OCI-LY7 (cell line): ENCODE results near the gene RBBP6. TPM values are rescaled to one million over a fixed set of nuclear protein-coding genes. Genes with fewer than 3 reads are reported as not detected.

Source experiments
- BruUV-seq: library from RNA; stranded (reverse); fragments of 400-500 nt; replicated peaks from 2 replicates; lab custom pipeline; 2021; lab: Mats Ljungman, UMichigan
- CTCF ChIA-PET: fragments of 300-600 bp; sonication (Branson Sonifier 250); formaldehyde crosslinking; loops from one replicate; lab custom pipeline; 2022; ENCODE audit warnings: antibody characterized with exemption; ENCODE audit not compliant: unreplicated experiment; lab: Charles Lee
- POLR2A ChIA-PET: fragments of 300-600 bp; sonication (Branson Sonifier 250); formaldehyde crosslinking; loops from one replicate; lab custom pipeline; 2022; ENCODE audit warnings: antibody characterized with exemption; lab: Charles Lee
- DNase-seq: peaks from one replicate; pipeline ENCODE4 v3.0.0-alpha.2; 2015; ENCODE audit warnings: low spot score
- H2AFZ ChIP-seq: fragments of 200-600 bp; sonication (generic), shearing (Covaris generic); 2 replicates; pipeline ENCODE4 v1.6.1; 2014; ENCODE audit warnings: mild to moderate bottlenecking, antibody characterized with exemption, low read length, moderate library complexity
- H3K27ac ChIP-seq: fragments of 200-600 bp; sonication (generic); 2 replicates; pipeline ENCODE4 v1.5.1; 2014; ENCODE audit warnings: mixed run types, low read depth, mild to moderate bottlenecking, moderate library complexity, low read length, inconsistent platforms; ENCODE audit not compliant: poor library complexity, severe bottlenecking
- H3K36me3 ChIP-seq: fragments of 200-600 bp; sonication (generic); 2 replicates; pipeline ENCODE4 v1.6.1; 2014; ENCODE audit warnings: mild to moderate bottlenecking, antibody characterized with exemption, low read length, moderate library complexity, mixed read lengths; ENCODE audit not compliant: insufficient read depth
- H3K4me1 ChIP-seq: fragments of 200-600 bp; sonication (generic); 2 replicates; pipeline ENCODE4 v1.5.1; 2014; ENCODE audit warnings: mild to moderate bottlenecking, low read length; ENCODE audit not compliant: insufficient read depth, poor library complexity, severe bottlenecking
- H3K4me2 ChIP-seq: fragments of 200-600 bp; sonication (generic); 2 replicates; pipeline ENCODE4 v1.6.1; 2014; ENCODE audit warnings: mild to moderate bottlenecking, low read length
- H3K4me3 ChIP-seq: fragments of 200-600 bp; sonication (generic); 2 replicates; pipeline ENCODE4 v1.5.1; 2014; ENCODE audit warnings: mild to moderate bottlenecking, low read depth, low read length; ENCODE audit not compliant: poor library complexity, severe bottlenecking
- H3K79me2 ChIP-seq: fragments of 200-600 bp; sonication (generic); 2 replicates; pipeline ENCODE4 v1.6.1; 2016; ENCODE audit warnings: low read depth, mild to moderate bottlenecking, low read length, moderate library complexity, mixed read lengths; ENCODE audit not compliant: insufficient read depth
- H3K9me2 ChIP-seq: fragments of 200-600 bp; sonication (generic); 2 replicates; pipeline ENCODE4 v1.6.1; 2016; ENCODE audit warnings: mild to moderate bottlenecking, low read length, mixed read lengths; ENCODE audit not compliant: insufficient read depth
- H3K9me3 ChIP-seq: fragments of 200-600 bp; sonication (generic); 2 replicates; pipeline ENCODE4 v1.6.1; 2014; ENCODE audit warnings: mild to moderate bottlenecking, mixed run types, low read length, mixed read lengths
- H4K20me1 ChIP-seq: fragments of 200-600 bp; sonication (generic); 2 replicates; pipeline ENCODE4 v1.6.1; 2014; ENCODE audit warnings: mild to moderate bottlenecking, antibody characterized with exemption, low read length, moderate library complexity, mixed read lengths; ENCODE audit not compliant: insufficient read depth
- EZH2phosphoT487 ChIP-seq: fragments of 200-600 bp; sonication (generic); IDR thresholded peaks from 2 replicates; pipeline ENCODE4 v1.6.1; 2018; ENCODE audit warnings: low read depth, borderline replicate concordance, mild to moderate bottlenecking, mixed run types, antibody characterized with exemption, low read length, moderate library complexity, mixed read lengths
- intact Hi-C: fragments of 100-400 bp; cut with micrococcal nuclease; formaldehyde crosslinking; loops from one replicate; pipeline ENCODE4 v1.10.0; 2022; ENCODE audit not compliant: unreplicated experiment
- total RNA-seq, 2 experiments: library from RNA; depleted of rRNA in 1 of 2; stranded (reverse); fragments of >200 nt in 1 of 2; shearing (Covaris generic) in 1 of 2; gene quantifications; 2 replicates each; pipeline ENCODE4 v1.2.3, GENCODE V29; 2014 to 2022
- TF ChIP-seq, protein P1 (sequence below): fragments of 200-600 bp; sonication (generic); conservative IDR thresholded peaks from 2 replicates; pipeline ENCODE4 v1.5.1; 2014; ENCODE audit warnings: mild to moderate bottlenecking, antibody characterized with exemption, low read length, moderate library complexity, mixed read lengths

The RBBP6 gene
- total RNA-seq, 2 experiments from 2014 or later = 41.2 to 83.0 TPM

DNA sequence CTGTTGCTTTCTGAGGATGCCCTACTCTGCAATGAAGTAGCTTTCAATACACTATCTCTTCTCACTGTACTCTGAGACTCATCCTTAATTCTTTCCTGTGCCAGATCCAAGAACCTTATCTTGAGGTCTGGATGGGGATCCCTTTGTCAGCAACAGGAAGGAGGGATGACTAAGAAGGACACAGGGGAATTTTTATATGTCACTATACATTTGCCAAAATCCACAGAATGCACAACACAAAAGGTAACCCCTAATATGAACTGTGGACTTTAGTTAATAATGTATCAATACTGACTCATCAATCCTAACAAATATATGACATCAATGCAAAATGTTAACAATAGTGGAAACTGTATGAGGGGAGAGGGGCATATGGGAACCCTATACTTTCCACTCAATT is 4.7 kb upstream of the RBBP6 start:
- no peak overlapping the region for H3K4me3 ChIP-seq
- no peak overlapping the region for H2AFZ ChIP-seq
- intact Hi-C loops = no loop called here
- CTCF ChIA-PET = no interaction called here
- no peak for DNase-seq
- H4K20me1 ChIP-seq = no peaks in the 10 kb centered on the region
- peaks cover under 1% of the 10 kb centered on the region; the same call in 1 of the 2 replicates for H3K79me2 ChIP-seq
- no peaks in the 10 kb centered on the region for H3K9me3 ChIP-seq
- BruUV-seq = no TSS peak
- no peak overlapping the region for H3K4me2 ChIP-seq
- H3K4me1 ChIP-seq = peaks cover 20% of the 10 kb centered on the region
- H3K36me3 ChIP-seq = no peaks in the 10 kb centered on the region
- POLR2A ChIA-PET = no interaction called here
- H3K27ac ChIP-seq = no peak overlapping the region
- H3K9me2 ChIP-seq = no peaks in the 10 kb centered on the region
- TF ChIP-seq, protein P1, sequence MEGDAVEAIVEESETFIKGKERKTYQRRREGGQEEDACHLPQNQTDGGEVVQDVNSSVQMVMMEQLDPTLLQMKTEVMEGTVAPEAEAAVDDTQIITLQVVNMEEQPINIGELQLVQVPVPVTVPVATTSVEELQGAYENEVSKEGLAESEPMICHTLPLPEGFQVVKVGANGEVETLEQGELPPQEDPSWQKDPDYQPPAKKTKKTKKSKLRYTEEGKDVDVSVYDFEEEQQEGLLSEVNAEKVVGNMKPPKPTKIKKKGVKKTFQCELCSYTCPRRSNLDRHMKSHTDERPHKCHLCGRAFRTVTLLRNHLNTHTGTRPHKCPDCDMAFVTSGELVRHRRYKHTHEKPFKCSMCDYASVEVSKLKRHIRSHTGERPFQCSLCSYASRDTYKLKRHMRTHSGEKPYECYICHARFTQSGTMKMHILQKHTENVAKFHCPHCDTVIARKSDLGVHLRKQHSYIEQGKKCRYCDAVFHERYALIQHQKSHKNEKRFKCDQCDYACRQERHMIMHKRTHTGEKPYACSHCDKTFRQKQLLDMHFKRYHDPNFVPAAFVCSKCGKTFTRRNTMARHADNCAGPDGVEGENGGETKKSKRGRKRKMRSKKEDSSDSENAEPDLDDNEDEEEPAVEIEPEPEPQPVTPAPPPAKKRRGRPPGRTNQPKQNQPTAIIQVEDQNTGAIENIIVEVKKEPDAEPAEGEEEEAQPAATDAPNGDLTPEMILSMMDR = no peak
- no peak for TF ChIP-seq EZH2phosphoT487

DNA sequence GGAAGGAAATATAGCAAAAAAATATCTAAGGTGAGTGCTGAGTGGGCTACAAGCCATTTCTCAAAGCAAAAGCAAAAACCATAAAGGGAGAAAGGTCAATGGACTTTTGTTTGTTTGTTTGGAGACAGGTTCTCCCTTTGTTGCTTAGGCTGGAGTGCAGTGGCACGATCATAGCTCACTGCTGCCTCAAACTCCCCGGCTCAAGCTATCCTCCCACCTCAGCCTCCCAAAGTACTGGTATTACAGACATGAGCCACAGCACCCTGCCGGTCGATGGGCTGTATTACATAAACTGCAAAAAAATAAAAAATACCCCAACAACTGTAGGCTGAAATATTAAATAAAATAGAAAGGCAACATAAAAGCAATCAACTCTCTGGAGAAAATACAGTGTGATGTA is 3.5 kb upstream of the RBBP6 start:
- H4K20me1 ChIP-seq = peaks cover 9% of the 10 kb centered on the region; the same call in 1 of the 2 replicates
- H2AFZ ChIP-seq = no peak overlapping the region
- H3K9me3 ChIP-seq = no peaks in the 10 kb centered on the region
- H3K4me1 ChIP-seq = peaks cover 20% of the 10 kb centered on the region
- TF ChIP-seq, protein P1 = no peak
- no peak for TF ChIP-seq EZH2phosphoT487
- H3K4me3 ChIP-seq = no peak overlapping the region
- POLR2A ChIA-PET = interaction anchor here (0.6 kb wide), 1 partner anchor 695 kb away, joined by 5 read pairs; no protein-coding TSS in a partner anchor
- no TSS peak for BruUV-seq
- H3K9me2 ChIP-seq = no peaks in the 10 kb centered on the region
- DNase-seq = no peak
- intact Hi-C loops = no loop called here
- H3K4me2 ChIP-seq = no peak overlapping the region
- CTCF ChIA-PET = no interaction called here
- peaks cover 9% of the 10 kb centered on the region for H3K36me3 ChIP-seq
- H3K27ac ChIP-seq = no peak overlapping the region
- peaks cover 13% of the 10 kb centered on the region for H3K79me2 ChIP-seq

DNA sequence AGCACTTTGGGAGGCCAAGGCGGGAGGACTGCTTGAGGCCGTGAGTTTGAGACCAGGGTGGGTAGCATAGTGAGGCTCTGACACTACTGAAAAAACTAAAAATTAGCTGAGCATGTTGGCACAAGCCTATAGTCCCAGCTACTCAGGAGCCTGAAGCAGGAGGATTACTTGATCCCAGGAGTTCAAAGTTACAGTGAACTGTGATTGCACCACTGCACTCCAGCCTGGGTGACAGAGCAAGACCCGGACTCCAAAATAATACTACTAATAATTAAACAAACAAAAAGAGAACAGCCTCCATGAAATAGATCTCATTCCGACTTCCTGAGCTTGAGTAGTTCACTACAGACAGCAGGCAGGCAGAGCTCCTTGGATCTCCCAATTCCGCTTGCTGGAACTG is 2.7 kb upstream of the RBBP6 start:
- CTCF ChIA-PET = no interaction called here
- no peaks in the 10 kb centered on the region for H3K9me3 ChIP-seq
- intact Hi-C loops = no loop called here
- no TSS peak for BruUV-seq
- TF ChIP-seq EZH2phosphoT487 = no peak
- TF ChIP-seq, protein P1 = no peak
- H3K36me3 ChIP-seq = peaks cover 18% of the 10 kb centered on the region
- POLR2A ChIA-PET = interaction anchor here (0.6 kb wide), 3 partner anchors 11 to 695 kb away, joined by 3 to 5 read pairs (median 3); no protein-coding TSS in a partner anchor
- no peak overlapping the region for H3K4me3 ChIP-seq
- peaks cover 20% of the 10 kb centered on the region for H3K4me1 ChIP-seq
- H2AFZ ChIP-seq = peak overlapping the region; percentile 65; the same call in 1 of the 2 replicates
- H3K79me2 ChIP-seq = peaks cover 21% of the 10 kb centered on the region
- H3K27ac ChIP-seq = no peak overlapping the region
- DNase-seq = no peak
- no peak overlapping the region for H3K4me2 ChIP-seq
- no peaks in the 10 kb centered on the region for H3K9me2 ChIP-seq
- peaks cover 17% of the 10 kb centered on the region for H4K20me1 ChIP-seq
